HPDE6-E6E7 (cell line): ENCODE measurements around the gene CCL21.
"Not testable (repeated sequence)": the region's sequence is repeated elsewhere in the genome, so short reads cannot be mapped to it uniquely, and the experiment has no call there.

ENCODE experiments used
- DNase-seq: peaks from one replicate; pipeline ENCODE4 v3.0.0; 2011; ENCODE audit warnings: missing footprints; ENCODE audit errors: extremely low spot score

CCL21 gene

DNA sequence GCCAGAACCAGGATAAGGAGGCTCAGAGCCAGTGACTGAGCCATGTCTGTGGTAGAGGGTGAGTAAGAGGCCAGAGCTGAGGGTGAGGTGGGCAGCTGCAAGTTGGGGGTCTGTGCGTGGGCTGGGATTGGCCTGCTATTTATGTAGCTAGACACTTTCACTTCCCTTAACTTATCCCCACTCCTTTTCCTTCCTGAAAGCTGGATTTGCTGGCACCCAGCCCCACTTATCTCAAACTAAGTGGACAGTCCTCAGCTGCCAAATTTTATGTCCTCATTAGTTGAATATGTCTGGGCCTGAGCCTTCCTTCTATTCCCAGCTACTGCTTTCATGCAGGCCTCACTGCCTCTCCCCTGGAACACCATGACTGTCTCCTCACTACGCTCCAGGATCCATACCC lies at the start of gene CCL21:
TSS of gene CCL21 (minus strand) at position 114 of the 400 bp plus-strand sequence. CDS start at position 44, 70 bp downstream.
- no peak for DNase-seq

DNA sequence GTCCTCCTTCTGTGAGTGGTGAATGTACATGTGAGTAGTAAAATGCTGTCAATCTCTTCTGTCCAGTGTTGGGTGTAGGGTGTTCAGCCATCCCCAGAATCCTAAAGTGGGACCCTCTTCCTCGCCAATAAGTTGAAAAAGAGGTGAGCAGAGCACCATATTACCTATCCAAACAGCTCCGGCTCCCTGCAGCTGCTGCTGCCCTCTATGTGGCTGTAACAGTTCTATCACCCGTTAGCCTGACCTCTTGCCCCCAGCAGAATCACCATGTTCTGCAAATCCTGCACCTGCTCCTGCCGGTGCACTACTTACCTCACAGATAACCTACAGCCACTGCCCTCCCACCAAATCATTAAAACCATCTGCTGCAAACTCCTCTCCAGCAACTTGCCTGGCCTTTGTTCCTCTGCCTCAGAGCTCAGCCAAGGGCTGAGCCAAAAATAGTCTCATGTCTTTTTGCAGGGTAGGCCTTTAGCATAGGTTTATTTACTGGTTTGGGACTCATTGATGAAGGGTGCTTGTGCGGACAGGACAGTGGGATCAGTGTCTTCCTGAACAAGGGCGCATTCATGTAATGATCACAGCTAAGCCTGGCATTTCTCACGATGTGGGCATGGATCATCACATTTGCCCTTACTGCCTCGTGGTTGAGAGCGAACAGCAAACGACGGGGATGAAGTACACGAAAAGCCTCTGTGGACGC lies 49.6 kb upstream of the CCL21 start:
- no peak for DNase-seq

DNA sequence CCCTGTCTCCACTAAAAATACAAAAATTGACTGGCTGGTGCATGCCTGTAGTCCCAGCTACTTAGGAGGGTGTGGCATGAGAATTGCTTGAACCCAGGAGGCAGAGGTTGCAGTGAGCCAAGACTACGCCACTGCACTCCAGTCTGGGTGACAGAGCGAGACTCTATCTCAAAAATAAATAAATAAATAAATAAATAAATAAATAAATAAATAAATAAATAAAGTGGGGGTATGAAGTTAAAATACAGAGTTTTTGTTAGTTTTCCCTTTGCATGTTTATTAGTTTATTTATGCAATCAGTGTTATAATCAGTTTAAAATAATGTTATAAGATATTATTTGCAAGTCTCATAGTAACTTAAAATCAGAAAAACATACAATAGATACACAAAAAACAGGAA lies 40.4 kb upstream of the CCL21 start:
- not testable (repeated sequence) for DNase-seq

- no peak for DNase-seq
These were observed 36.6 kb upstream of the CCL21 start for GRCh38 chr9:34746526-34746925.

DNA sequence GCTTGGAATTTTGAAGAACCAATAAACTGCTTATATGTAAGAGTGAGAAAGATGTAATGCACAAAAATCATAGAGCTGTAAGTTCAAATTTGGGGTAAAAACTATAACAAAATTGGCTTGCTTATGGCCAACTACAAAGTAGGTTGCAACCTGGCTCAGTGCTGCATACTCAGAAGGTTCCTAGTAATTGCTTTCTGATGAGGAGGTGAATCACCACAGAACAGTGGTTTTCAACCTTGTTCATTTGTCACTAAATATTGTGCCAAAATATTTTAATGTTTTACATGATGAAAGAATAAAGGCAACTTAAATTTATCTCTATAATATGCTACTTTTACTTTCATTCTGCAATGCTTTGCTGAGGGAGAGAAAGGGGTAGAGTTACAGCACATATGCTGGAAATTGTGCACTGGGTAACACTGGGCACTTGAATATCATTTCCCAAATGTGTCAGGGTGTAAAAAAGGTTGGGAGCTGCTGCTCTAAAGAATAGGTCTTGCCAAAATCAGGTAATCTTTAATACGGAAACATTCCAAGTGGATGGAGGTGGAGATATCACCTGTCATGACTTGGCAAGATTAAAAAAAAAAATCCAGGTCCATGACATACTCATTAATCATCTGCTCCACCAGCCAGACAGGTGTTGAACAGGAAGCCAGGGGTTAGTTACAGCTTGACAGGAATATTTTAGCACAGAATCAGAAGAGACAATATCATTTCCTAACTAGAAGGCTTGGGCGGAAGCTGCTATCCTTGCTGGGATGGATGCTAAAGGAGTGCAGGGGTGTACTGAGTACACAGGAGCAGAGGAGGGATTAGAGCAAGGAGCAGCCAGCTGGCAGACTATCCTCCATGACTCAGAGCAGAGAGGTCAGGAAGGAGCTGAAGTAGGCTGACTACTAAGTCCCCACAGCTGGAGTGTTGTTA lies 34.6 kb upstream of the CCL21 start:
- peak; percentile 87 for DNase-seq

- DNase-seq = no peak
These were observed 32.8 kb upstream of the CCL21 start for GRCh38 chr9:34742710-34743109.

- no peak for DNase-seq
These were observed 31.7 kb upstream of the CCL21 start for GRCh38 chr9:34741628-34742027.

DNA sequence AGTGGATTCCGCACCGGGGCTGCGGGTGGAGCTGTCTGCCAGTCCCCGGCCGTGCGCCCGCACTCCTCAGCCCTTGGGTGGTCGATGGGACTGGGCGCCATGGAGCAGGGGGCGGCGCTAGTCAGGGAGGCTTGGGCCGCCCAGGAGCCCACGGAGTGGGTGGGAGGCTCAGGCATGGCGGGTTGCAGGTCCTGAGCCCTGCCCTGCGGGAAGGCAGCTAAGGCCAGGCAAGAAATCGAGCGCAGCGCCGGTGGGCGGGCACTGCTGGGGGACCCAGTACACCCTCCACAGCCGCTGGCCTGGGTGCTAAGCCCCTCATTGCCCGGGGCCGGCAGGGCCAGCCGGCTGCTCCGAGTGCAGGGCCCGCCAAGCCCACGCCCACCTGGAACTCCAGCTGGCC lies 30.2 kb upstream of the CCL21 start:
- not testable (repeated sequence) for DNase-seq

- DNase-seq = no peak
These were observed 27.8 kb upstream of the CCL21 start for GRCh38 chr9:34737677-34738260.

DNA sequence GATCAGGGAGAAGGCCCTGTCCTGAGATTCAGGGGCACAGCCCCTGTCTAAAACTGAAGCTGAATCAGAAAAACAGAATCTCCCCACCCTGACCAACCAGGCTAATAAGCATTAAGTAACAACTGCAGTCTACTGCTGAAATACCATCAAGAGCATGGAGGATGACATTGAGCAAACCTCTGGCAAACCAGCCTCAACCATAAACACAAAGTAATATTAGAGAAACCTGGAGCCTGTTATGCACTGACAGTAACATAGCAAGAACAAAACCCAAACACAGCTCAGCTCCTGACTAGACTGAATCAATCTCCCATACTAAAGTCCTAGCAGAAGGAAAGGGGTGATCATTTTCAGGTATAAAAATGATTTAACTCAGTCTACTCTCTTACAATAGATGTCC lies 24.8 kb upstream of the CCL21 start:
- DNase-seq = no peak

GRCh38 chr9:34732886-34733285 lies 22.9 kb upstream of the CCL21 start:
- DNase-seq = no peak

DNA sequence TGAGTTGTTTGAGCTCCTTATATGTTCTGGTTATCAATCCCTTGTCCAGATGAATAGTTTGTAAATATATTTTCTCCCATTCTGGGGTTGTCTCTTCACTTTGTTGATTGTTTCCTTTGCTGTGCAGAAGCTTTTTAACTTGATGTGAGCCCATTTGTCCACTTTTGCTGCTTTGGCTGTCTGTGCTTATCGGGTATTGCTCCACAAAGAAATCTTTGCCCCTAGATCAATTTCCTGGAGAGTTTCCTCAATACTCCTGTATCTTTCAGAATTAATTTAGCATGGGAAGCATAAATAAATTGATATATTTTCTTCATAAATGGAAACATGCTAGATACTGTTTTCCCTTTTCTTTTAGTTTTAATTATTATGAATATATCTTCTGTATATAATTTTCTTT lies 22.5 kb upstream of the CCL21 start:
- DNase-seq = no peak

GRCh38 chr9:34723141-34723540 lies 13.2 kb upstream of the CCL21 start:
- no peak for DNase-seq

GRCh38 chr9:34719769-34720025 lies 9.8 kb upstream of the CCL21 start:
- not testable (repeated sequence) for DNase-seq

GRCh38 chr9:34719021-34719768 lies 9.3 kb upstream of the CCL21 start:
- no peak for DNase-seq

- no peak for DNase-seq
These were observed 8.2 kb upstream of the CCL21 start for GRCh38 chr9:34717996-34718614.

DNA sequence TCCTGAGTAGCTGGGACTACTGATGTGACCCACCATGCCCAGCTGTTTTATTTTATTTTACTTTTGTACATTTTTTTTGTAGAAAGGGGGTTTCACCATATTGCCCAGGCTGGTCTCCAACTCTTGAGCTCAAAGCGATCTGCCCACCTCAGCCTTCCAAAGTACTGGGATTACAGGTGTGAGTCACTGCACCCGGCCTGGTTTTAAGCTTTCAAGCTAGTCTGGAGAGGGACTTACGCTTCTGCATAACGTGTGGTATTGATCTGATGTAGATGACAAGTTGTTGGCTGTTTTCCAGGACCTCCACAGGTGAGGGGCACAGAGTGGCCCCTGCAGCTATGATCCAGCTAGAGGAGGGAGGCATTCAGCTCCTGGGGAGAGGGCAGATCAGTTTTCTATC lies 6.8 kb upstream of the CCL21 start:
- DNase-seq = no peak

DNA sequence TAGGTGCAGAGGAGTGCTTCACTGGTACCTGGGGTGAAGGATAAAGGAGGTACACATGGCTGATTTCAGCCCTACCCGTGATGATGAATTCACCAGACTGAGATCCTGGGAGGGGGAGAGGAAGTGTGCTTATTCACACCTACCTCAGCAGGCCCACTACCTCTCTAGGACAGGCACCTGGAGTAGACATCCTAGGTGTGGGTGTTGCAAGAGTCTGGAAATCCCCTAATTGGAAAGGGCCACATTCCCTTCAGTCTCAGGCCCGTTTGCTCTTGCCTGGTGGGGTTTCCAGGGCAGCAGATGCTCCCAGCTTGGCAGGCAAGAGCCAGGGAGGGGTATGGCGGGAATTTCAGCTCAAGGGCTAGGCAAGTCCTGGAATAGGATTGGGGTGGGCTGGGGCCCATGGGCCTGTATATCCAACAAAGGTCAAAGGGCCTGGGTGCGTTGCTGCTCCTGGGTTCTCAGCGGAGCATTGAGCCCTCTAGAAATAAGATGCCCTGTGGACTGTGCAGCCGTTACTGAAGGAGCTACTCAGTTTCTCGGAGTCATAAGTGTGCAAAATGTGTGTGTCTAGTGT lies 5.8 kb upstream of the CCL21 start:
- no peak for DNase-seq

DNA sequence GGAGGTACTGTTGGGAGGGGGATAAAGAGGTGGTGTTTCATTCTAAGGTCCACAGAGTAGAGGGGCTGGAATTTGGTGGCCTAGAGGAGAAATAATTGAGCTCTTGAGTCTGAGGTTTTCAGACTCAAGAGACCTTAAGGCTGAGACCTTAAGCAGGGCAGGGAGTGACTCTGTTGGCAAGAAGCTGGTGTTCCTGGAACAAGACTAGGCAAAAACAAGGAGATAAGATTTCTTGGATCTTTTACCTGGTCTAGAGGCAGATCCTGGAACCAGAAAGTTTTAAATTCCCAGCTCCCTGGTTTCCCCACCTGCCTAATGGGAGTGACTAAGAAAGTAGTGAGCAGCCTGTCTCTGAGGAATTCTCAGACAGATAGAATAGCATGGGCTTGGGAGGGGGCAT lies 4.1 kb upstream of the CCL21 start:
- no peak for DNase-seq

DNA sequence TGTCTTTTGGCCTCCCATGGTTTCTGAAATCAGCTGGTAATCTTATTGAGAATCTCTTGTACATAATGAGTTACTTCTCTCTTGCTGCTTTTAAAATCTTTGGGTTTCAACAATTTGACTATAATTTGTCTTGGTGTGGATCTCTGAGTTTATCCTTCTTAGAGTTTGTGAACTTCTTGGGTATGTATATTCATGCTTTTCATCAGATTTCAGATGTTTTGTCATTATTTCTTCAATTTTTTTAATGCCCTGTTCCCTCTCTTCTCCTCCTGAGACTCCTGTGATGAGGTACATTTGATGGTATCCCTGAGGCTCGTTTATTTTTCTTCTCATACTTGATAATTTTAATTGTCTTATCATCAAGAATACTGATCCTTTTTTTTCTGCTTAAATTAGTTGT lies 2.2 kb upstream of the CCL21 start:
- no peak for DNase-seq

- DNase-seq = no peak
These were observed 549 bp downstream of the CCL21 start for GRCh38 chr9:34709196-34709978.
